ENCODE data around the gene SFSWAP.

SFSWAP gene

DNA sequence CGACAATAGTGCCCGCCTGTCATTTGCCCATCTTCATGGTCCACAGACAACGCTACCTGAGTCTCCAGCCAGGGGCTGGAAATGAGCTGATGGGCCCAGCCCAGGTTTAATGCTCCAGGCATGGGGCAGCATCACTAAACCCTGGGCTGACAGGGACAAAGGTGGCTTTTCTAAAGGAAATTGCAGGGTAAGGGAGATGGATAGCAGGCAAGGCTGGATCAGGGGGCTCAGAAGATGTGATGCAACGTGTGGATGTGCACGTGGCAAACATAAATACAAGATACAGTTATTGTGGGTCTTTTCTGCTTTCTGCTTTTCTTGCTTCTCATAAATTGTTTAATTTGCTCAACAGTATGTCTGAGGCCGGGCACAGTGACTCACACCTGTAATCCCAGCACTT is 113.6 kb downstream of the SFSWAP start:
- DNase-seq, result no peak

DNA sequence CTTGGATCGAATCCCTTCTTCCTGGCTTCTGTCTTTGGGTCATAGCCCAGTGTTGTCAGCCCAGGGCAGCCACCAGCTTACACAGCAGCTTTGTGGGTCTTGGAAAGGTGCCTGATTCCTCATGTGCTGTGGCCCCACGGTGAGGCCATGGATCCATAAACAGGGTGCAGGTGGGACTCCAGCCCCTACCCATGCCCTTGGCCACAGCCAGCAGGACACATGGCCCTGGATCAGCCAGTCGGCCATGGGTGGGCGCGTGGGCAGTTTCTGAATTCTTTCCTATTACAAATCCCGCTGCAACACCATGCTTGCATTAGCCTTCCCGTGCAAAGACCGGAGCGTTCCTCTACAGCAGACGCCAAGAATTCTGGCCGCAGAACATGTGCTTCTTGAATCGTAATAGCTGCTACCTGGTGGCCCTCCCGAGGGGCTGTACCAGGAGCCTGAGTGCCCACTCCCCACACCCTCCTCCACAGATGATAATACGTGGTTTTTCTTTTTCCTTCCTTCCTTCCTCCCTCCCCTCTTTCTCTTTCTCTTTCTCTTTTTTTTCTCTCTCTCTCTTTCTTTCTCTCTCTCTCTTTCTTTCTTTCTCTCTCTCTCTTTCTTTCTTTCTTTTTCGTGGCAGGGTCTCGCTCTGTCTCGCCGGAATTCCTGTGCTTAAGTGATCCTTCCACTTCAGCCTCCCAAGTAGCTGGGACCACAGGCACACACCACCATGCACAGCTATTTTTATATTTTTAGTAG is 114.4 kb downstream of the SFSWAP start:
- DNase-seq, result no peak

DNA sequence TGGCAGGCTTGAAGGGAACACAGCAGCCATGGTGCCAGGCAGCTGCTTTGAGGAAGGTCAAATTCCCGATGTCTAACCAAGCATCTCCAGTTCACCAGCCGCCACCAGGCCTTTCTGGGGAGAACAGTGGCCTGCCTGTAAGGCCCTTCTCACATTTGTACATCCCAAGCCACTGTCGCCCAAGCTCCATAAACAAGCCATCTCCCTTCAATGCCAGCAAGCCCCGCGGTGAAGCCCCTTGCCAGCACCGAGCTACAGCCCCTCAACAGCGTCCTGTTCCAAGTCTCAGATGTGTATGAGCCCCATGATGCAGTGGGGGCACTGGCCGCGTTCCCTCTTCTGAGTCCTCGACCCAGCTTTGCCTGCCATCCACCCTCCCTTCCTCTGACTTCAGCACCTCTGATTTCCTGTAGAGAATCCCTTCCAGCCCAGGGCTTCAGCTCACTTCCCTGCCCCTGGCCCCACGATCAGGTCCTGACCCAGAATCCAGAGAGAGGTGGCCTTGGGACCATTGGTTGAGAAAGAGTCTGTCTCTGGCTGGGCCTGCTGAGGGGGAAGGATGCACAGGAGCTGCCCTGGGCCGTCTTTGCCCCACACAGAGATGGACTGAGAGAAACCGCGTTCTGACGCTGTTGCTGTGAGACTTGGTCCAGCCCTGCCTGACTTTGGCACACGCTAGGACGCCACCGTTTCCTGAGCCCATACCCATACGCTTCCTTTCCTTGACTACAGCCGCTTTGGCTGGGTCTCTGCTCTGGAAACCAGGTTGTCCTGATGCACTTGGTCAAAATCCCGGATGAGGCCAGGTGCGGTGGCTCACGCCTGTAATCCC is 115.4 kb downstream of the SFSWAP start:
- DNase-seq, result no peak

DNA sequence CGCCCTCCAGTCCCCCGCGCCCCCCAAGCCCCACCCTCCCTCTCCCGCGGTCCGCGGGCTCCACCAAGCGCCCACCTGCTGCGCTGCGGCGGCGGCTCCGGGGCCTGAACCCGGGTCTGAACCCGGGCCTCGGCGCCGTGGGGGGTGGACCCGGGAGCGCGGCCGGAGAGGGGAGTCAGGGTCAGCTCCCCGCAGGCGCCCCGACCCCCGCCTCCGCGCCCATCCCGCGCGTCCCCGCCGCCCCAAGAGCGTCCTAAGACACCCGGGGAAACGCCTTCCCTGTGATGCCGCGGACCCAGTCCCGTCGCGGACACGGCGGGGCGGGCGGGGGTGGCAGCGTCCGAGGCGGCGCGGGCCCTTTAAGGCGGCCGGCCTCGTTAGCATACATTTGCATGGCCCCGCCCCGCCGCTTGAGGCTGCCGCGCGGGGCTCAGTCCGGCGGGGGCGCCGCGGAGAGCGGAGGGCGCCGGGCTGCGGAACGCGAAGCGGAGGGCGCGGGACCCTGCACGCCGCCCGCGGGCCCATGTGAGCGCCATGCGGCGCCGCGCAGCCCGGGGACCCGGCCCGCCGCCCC is 117.2 kb downstream of the SFSWAP start, which contains the start of gene MMP17:
MMP17 (plus strand) TSS at position 433 of the 574 bp plus-strand sequence; CDS start at position 535, 102 bp downstream.
- DNase-seq, result peak; percentile 16

DNA sequence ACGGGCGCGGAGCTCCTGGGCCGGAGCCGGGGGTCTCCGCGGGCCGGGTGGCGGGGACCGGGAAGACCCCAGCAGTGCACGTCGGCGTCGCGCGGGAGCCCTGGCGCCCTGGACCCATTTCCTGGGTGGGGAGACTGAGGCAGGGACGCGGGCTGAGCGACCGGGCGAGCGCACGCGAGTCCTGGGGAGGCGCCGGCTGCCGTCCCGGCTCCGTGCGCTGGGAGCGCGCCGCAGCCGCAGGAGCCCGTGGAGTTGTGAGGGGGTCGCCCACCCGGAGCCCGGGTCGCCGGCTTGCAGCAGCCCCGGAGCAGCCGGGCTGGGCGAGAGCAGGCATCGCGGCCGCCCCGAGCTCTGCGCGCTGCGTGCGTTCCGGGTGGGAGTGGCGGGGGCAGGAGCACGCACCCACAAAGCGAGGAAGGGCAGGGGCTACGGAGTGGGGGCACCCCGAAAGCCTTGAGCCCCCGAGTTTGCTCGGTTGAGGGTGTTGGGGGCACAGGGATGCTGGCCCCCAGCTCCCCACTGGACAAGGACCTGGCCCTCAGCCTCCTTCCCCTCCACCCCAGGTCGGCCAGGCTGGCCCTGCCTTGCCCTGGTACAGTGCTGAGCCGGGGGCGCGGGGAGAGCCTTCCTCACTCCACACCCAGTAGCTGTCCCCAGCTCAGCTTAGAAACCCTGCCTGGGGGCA is 117.9 kb downstream of the SFSWAP start:
- DNase-seq, result no peak

DNA sequence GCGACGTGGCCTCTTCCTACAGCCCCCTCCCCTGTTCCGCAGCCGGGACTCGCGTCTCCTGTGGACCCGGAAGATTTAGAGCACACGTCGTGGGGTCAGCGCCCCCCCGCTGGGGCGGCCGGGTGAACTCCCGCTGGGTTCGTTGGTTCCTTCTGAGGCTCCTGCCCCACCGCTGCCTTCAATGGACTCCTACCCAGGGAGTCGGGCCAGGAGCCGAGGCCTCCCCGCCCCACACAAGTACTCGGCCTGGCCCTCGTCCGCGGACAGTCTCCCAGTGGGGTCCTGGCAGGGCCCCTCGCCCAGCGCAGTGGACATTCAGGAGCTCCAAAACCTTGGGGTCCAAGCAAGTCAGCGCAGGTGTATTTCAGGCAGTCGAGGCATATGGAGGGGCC is 118.5 kb downstream of the SFSWAP start:
- no peak for DNase-seq

DNA sequence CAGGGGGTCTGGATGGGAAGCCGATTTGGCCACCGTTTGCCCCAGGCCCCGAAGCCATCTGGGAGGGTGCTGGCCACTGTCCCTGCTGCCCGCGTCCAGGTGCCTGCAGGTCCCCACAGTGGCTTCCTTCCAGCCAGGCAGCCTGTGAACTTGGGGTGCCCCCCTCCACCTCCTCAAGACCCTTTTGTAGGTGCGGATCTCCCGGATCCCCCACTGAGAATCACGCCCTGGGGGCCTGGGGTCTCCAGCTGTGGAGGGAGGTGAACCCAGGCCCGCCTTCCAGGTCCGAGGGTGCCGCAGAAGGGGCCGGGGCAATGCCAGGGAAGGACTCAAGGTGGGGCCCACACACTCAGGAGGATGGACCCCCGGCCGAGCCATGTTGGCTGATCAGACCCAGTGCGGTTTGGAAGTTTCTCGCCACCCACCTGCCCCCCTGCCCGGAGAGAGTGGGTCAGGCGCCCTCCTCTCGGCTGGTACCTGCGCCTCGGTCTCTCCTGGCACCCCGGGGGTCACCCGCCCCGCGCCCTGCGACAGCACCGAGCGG is 119.0 kb downstream of the SFSWAP start:
- no peak for DNase-seq

DNA sequence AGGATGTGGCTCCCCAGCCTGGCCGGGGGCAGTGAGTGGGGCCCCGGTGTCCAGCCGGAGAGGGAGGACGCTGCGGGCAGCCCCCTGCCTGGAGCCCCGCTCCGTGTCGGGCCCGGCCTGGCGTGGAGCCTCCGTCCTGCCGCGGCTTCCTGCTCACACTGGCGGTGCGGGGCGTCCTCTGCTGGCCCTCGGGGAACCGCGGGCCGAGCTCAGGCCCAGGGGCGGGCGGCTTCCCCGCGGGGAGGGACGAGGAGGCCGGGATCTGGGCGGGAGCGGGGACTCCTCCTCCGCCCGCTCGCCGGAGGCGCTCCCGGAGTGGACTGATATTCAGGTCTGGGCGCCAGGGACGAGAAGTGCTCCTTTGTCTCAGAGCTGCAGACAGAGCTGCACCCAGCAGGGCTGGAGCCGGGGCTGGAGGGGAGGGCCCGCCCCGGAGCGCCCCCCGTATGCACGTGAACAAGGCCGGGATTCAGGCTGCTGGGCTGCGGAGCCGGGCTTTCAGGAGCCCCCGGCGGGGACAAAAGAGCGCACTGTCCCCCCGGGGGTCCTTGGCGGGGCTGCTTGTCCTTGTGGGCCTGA is 119.5 kb downstream of the SFSWAP start:
- peak; percentile 24 for DNase-seq

DNA sequence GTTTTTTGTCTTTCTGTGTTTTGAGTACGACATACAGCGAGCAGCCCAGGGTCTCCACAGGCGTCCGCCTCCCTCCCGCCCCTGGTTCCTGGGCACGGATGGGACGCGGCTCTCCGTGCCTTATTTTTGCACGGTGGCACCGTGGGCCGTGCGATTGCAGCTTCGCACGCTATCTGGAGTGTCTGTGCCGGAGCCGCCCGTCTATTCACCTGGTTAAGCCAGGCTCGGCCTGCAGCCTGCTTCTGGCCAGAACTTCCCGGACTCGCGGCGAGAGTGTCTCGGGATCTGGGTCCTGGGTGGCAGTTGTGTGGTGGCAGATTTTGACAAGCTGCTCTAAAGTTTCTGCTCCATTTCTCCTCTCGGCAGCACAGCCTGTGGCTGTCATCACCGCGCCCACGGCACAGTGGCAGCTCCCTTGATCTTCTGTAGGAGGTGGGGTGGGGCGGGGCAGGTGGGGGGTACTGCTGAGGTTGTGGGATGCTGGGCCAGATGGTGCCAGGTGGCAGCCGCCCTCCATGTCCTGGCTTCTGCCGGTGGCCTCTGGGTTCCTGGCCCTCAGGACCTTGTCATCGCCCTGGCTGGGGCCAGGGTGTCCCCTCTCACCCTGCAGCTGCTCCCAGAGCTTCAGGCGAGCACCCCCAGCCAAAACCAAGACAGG is 120.2 kb downstream of the SFSWAP start:
- no peak for DNase-seq

DNA sequence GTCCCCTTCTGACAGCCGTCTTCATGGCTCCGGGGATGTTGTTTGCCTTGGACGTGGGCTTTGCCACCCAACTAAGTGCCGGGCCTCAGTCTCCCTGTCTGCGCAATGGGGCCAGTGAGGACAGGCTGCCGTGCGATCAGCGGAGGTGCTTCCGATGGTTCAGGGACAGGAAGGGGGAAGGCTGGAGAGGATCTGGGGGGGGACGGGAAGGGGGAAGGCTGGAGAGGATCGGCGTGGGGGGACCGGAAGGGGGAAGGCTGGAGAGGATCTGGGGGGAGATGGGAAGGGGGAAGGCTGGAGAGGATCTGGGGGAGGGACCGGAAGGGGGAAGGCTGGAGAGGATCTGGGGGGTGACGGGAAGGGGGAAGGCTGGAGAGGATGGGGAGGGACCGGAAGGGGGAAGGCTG is 120.7 kb downstream of the SFSWAP start:
- no peak for DNase-seq

DNA sequence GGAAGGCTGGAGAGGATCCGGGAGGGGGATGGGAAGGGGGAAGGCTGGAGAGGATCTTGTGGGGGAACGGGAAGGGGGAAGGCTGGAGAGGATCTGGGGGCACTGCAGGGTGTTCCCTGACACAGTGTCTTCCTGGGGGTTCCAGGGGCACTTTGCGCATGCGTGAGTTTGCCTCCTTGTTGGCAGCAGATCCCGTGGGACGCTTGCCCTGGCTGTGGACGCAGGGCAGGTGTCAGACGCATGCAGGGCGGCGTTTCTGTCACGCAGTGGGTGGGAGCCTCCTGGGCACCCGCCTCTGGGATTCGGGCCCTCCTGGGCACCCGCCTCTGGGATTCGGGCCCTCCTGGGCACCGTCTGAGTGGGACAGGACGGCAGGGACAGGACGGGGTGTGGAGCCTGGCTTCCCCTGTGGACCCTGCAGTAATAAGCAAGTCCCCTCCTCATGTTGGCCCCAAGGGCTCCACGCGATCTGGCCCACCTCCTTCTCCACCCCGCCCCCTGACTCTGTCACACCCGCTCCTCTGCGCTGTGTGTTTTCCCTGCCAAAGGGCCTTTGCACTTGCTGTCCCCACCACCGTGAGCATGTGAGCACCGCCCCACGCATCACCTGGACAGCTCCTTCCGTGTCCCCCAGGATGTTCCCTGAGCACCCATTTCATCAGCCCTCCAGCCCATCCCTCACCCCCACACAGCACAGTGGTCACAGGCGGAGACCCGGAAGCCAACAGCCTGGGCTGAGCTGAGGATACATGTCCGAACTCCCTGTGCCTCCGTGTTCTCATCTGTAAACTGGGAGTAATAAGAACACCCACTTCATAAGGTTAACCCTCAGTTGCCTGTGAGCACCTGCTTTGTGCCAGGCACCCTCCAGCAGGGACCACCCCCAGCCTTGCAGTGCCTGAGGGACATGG is 121.7 kb downstream of the SFSWAP start:
- no peak for DNase-seq

DNA sequence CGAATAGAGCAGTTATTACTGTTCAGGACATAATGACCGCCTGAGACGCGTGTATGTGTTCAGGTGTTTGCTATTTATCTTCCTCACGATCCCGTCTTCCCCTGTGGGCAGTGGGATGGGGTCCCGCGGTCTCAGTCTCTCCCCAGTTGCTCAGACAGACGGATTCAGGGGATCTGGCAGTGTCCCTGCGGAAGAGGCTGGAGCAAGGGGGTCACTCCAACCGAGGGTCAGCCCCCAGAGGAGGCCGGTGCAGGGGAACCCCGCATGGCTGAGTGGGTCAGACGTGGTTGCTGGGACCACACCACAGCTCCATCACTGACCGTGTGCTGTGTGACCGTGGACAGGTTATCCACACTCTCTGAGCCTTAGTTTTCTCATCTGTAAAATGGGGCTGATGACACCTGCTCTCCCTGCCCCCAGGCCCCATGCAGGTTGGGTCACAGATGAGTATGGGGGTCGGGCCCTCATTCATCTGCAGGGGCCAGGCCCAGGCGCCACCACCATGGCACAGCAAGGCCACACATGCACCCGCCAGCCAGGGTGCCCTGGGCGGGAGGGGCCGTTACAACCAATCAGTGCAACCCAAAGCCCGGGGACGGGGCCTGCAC is 122.5 kb downstream of the SFSWAP start:
- DNase-seq, result no peak

DNA sequence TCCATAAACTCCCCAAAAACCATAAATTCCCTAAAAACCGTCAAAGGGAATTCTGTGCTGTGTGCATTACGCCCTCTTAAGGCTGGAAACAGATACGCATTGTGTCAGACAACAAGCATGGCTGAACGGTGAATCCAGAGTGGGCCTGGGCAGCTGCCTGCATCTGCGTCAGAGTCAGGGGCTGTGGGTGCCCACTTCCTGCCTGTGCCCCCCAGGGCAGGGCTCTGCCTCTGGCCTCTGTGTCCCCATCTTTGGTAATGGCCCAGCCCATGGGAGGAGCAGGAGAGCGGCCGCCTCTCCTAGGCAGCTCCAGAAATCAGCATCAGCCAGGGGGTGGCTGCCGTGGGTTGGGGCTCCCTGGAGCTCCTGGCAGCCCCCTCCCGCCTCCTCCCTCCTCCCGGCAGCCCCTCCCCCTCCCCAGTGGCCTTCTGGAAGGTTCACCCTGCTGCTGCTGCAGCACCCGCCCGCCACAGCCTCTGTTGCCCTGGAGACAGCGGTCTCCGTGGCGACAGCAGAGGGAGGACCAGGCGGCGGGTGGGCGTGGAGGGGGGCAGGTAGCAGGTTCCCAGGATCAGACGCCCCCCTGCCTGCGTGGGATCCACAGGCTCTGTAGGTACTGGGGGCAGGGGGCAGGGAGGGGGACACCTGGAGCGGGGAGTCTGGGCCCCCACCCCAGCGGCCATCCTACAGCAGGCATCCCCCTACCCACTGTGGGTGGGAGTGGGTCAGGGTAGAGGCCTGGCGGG is 123.2 kb downstream of the SFSWAP start:
- no peak for DNase-seq

DNA sequence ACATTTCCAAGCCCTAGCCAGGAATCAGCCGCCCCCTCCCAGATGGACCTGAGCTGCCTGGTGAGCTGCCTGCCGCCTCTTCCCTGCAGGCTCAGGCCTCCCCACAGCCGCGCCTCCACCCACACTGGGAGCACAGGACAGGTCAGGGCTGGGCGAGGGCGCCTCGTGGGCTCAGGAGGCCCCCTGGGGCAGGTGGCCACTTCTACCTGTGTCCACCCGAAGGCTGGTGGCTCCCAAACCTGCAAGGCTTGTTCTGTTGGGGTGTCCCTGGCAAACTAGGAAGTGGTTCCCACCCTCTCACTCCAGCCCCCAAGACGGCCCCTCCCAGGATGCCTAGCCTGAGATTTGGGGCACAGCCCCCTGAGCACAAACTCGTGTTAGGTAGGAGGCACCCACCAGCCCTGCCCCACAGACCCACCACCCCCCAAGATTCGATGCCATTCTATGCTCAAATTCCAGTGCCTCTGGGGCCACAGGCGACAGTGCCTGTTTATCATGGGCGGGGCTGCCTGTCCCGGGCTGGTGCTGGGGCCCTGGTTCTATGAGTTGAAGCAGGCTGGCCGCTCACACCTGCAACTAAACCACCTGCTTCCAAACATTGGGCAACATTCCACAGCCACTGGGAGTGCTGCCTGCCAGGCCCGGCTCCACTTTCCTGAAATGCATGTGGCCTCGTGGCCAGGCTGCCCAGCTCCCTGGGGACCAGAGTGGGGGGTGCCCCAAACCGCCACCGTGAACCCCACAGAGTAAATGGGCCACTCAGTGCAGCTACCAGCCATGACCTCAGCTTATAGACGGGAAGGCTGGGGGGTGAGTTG is 124.1 kb downstream of the SFSWAP start:
- no peak for DNase-seq

DNA sequence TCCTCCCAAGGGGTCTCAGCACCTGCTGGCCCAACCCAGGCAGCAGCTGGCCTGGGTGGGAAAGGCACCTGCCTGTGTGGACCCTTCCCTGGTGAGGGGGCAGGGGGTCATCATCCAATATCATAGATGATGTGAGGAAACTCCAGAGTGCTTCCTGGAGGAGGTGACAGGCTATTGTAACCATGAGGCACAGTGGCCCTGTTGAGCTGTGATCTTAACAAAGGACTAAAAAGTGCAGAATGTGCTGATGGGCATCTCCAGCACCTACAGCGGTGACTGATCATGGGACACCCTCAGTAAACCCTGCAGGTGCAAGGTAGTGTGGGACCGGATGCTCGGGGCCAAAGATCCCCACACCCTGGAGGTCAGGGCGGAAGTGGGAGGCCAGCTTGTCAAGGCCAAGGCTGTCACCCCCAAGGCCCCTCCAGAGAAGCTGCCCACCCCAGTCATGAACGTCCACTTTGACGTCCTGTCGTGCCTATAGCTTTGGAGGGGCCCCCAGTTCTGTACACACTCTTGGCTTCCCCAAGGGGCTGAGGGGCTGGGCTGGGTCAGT is 124.8 kb downstream of the SFSWAP start:
- no peak for DNase-seq

DNA sequence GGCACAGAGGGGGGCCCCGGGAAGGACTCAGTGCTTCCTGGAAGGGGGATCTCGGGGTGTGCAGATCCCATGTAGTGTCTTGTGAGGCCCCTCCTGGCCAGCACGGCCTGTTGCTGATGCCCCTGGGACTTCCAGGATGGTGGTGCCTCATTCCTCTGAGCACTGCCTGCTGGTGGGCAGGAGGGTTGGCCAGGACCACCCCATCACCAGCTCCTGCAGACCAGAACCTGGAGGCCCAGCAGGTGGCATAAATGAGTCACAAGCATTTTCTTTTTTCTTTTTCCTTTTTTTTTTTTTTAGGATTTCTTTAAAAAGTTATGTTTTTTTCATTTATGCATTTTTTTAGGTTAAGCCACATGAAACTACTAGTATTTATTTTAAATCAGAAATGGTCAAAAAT is 125.3 kb downstream of the SFSWAP start:
- no peak for DNase-seq

DNA sequence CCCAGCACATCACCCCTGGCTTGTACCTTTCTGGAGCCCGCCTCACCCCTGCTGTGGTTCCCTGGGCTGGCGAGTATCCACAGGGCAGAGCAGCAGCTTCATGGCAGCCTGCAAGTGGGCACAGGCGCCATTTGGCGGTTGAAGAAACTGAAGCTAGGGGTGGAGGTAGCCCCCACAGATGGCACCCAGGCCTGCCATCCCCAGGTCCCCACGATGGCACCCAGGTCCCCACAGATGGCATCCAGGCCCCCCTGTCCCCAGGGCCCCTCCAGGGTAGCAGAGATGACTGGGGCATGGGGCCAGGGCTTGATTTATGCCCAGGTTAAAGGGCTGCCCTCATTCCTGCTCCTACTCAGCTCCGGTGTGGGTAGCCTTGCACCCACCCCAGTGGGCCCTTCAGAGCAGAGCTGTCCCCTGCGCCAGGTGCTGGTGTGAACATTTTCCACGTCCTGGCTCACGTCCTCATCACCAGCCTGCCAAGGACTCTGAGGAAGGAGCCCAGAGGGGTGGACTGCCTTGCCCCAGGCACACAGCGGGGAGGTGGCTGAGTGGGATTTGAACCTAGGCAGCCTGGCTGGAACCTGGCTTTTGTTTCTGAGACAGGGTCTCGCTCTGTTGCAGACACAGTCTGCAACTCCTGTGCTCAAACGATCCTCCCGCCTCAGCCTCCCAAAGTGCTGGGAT is 126.0 kb downstream of the SFSWAP start:
- DNase-seq, result no peak
